Right ventricle myocardium superior (tissue), 1 donor: ENCODE measurements around the gene FBXO10. TPM values are rescaled to one million over a fixed set of nuclear protein-coding genes. Genes with fewer than 3 reads are reported as not detected.

Experiments used
- ATAC-seq: fragments of 200-7000 bp; cut with Tn5 transposase; one replicate; pipeline ENCODE4 v1.9.1; 2020; ENCODE audit warnings: mild to moderate bottlenecking; ENCODE audit not compliant: poor library complexity
- DNase-seq: peaks from one replicate; pipeline ENCODE4 v3.0.0-alpha.2; 2020
- intact Hi-C: fragments of 100-400 bp; cut with DNase I; formaldehyde crosslinking; loops from one replicate; pipeline ENCODE4 v1.11.2; 2022
- total RNA-seq: library from RNA; stranded (reverse); fragmentation: NEBNext Ultra II Directional; extraction: Animal tissue kit (Norgen Biotek cat#: 25700); gene quantifications from one replicate; pipeline ENCODE4 v1.2.1, GENCODE V29; 2021
- donor health status: DM: no; HTN: yes; CAD: no; lungs with severe emphysema.

FBXO10 gene
- total RNA-seq, 1 donor from 2014 or later, result 6.2 TPM

DNA sequence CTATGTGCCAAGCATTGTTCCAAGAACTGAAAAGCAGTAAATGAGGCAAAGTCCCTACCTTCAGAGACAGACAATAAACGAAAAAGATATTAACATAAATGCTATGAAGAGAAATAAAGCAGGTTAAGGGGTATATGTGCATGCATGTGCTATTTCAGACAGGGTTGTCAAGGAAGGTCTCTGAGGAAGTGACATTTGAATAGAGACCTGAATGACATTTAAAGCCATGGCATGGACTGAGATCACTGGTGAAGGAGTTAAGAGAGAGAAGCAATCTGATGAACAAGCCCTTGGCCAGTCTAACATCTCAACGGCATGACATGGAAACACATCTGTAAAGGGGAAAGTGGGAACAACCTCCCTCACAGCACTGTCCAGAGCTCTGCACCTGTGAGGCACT lies 14.5 kb downstream of the FBXO10 start:
- no peak for ATAC-seq
- intact Hi-C loops, result no loop called here
- DNase-seq, result no peak

DNA sequence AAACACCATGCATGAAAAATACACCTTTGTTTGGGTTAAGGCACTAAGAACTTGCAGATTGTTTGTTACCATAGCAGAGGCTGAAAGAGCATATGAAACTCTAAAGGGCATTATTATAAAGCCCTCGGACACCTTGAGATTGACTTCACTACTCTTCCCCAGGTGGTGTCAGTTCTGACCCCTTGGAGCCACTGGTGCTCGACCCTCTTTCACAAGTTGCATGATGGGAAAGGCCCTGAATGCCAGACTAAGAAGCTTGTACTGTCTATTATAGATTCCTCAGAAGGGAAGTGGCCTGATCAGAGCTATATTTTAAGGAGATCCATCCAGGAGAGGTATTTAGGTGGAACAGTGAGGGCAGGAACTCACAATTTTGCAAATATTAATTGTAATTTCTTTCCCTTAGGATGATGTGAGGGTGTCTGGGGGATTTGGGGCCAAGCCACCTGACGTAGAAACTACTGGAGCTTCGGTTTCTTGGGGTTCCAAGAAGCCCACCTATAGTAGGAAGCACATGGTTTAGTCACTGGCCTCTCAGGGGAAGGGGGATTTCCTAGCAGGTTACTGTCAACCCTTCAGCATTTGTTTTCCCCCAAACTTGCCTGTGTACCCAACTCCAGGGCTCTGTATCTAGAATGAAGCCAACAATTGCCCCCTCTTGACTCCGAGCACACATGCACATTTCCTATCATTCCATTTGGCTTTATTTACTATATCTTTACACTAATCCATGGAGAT lies 16.2 kb downstream of the FBXO10 start:
- intact Hi-C loops, result no loop called here
- ATAC-seq (no peak), DNase-seq (no peak)

DNA sequence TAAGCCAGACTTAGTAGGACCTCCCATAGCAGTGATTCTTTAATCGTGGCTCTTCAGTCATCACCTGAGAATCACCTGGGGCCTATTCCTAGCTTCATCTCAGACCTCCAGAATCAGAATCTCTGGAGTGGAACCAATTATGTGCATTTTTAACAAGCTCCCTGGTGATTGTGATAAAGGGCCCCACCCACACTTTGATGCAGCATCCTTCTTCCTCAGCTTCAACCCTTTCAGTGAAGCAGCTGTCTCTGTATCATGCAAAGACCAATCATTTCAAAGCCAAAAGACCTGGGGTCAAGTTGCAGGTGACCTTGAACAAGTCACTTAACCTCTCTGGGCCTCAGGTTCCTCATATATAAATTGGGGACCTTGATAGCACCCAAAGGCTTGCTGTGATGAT lies 17.1 kb downstream of the FBXO10 start:
- no peak for ATAC-seq
- intact Hi-C loops, result no loop called here
- DNase-seq, result no peak

DNA sequence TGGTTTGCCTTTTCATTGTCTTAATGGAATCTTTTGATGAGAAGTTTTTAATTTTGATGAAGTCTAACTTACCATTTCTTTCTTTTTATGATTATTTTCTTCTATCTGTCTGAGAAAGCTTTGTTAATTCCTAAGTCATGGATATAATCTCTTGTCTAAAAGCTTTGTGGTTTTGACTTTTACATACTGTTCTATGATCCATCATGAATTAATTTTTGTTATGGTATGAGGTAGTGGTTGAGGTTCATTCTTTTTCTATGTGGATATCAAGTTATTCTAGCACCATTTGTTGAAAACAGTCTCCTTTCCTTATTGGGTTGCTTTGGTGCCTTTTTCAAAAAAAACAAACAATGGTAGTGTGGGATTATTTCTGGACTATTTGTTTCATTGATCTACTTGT lies 20.4 kb downstream of the FBXO10 start:
- DNase-seq (no peak), ATAC-seq (no peak)
- intact Hi-C loops, result no loop called here

DNA sequence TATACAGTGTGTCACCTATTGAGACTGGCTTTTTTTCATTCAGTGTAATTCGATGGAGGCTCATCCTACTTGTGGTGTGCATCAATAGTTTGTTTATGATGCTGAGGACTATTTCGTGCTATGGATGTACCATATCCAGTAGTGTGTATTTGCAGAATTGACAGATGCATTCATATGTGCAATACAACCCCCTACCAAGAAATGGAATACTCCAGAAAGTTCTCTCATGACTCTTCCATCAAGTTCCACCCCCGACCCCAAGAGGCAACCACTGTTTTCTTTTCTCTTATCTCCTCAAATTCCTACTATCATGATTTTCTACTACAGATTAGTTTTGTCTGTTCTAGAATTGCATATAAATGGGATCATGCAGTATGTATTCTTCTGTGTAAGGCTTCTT lies 21.9 kb downstream of the FBXO10 start:
- DNase-seq (no peak), ATAC-seq (no peak)
- intact Hi-C loops, result no loop called here

DNA sequence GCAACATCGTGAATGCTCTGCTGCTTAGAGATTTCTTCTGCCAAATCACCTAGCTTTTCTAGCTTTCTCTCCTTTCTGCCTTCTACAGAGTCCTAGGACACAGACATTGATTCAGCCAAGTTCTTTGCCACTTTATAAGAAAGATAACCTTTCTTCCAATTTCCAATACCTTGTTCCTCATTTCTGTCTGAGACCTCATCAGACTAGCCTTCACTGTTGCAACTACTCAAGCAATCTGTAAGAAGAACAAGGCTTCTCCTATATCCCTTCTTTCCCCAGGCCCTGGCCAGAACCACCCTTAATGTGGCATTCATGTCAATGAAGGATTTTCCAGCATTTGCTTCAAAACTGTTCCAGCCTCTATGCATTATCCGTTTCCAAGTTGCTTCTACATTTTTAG lies 24.3 kb downstream of the FBXO10 start:
- intact Hi-C loops, result no loop called here
- DNase-seq, result no peak
- no peak for ATAC-seq

DNA sequence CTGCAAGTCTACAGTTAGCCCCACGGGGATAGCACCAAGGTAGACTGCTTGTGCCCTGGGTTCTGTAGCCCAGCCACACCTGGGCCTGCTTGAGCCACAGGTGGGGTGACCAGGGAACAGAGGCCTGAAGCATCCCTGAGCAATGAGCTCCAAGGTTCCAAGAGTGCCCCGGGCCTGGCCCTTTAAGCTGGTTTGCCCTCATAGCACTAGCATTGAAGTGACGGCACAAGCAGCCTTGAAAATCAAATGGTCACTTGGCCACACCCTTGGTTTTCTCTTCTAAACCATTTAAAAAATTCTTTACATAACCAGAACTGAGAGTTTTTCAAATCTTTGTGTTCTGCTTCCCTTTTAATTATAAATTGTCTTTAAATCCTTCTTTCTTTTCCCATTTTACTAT lies 24.7 kb downstream of the FBXO10 start:
- DNase-seq (no peak), ATAC-seq (no peak)
- intact Hi-C loops, result no loop called here

DNA sequence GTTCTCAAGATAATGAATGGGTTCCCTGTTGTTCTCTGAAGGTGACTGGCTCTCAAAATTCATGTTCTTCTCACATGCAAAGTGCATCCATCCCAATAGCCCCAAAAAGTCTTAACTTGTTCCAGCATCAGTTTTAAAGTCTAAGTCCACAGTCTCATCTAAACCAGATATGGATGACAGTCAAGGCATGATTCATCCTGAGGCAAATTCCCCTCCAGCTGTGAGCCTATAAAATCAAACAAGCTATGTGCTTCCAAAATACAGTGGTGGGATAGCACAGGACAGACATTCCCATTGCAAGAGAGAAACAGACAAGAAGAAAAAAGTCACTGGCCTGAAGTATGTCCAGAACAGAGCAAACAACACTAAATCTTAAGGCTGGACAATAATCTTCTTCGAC lies 25.4 kb downstream of the FBXO10 start:
- no peak for DNase-seq
- intact Hi-C loops, result no loop called here
- ATAC-seq, result no peak

DNA sequence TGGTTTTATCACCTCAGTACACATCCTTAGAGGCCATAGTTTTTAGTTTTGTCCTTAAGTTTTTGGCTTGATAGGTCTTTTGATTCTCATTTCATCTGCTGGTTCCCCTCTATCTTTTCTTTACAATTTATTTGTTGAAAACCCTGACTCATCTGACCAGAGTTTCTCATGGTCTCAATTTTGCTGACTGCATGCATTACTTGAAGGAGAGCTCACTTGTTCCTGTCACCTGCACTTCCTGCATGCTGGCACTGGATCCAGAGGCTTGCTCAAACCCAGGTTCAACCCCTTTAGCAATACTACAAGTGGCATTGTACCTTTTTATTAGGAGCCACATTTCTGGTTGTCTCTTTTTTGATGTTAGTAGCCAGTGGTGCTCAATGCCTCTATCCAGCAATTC lies 26.7 kb downstream of the FBXO10 start:
- ATAC-seq, result no peak
- intact Hi-C loops, result no loop called here
- no peak for DNase-seq

DNA sequence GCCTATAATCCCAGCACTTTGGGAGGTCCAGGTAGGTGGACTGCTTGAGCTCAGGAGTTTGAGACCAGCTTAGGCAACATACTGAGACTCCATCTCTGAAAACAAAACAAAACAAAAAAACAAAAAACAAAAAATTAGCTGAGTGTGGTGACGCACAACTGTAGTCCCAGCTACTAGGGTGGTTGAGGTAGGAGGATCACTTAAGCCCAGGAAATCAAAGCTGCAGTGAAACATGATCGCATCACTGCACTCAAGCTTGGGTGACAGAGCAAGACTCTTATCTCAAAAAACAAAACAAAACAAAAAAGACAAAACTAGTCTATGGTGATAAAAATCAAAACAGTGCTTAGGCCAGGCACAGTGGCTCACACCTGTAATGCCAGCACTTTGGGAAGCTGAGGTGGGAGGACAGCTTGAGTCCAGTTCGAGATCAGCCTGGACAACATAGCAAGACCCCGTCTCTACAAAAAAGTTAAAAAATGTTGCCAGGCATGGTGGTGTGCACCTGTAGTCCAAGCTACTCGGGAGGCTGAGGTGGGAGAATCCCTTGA lies 28.8 kb downstream of the FBXO10 start:
- DNase-seq (no peak), ATAC-seq (no peak)
- intact Hi-C loops, result no loop called here

DNA sequence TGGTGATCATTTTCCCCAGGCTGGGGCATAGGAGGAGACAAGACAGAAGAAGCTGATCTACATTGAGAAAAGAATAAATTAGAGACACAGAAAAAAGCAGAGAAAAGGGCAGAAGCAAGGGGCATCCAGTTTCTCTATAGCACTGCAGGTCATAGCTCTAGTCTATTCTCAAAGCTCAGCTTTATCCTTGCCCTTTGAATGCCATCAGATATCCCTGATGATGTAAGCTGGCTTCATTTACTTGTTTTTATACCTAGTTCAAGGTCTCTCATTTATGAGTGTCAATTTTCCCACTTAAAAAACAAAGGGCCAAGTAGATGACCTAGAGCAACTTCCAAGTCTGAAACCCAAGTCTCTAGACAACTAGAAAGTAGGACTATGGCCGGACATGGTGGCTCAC lies 32.7 kb downstream of the FBXO10 start:
- intact Hi-C loops, result no loop called here
- no peak for DNase-seq

DNA sequence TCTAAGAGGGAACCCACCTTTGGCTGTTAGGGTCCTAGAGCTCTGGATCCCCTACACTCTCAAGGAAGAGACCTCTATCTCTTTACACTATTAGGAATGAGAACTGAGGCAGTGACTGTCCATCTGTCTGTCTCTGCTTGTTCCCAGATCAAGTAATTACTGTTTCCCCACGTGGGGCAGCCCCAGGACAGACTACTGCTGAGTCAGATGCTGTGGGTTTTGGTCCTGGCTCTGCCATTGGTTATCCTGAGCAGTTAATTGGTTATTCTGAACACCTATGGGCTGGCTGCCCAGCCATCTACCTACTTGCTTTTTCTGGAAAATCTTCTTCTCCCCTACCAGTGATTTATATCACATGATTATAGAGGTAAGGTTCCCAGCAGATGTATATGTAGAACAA lies 33.3 kb downstream of the FBXO10 start:
- intact Hi-C loops, result no loop called here
- DNase-seq (no peak), ATAC-seq (no peak)

More for the DNA sequence above, 32.7 kb downstream of the FBXO10 start:
- ATAC-seq, result no peak

DNA sequence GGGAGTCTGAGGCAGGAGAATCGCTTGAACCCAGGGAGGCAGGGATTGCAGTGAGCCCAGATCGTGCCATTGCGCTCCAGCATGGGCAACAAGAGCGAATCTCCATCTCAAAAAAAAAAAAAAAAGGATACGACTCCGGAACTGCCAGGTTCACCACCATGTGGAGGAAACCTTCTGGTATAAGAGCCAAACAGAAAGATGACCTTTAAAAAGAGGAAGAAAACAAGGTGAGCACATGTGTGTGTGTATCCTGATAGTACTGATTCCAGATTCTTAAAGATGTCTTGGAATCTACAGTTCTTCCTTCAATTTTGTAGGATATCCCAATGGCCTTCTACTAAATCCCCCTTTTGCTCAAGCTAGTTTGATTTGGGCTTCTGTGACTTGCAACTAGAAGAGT lies 33.7 kb downstream of the FBXO10 start:
- DNase-seq (no peak), ATAC-seq (no peak)
- intact Hi-C loops, result no loop called here

DNA sequence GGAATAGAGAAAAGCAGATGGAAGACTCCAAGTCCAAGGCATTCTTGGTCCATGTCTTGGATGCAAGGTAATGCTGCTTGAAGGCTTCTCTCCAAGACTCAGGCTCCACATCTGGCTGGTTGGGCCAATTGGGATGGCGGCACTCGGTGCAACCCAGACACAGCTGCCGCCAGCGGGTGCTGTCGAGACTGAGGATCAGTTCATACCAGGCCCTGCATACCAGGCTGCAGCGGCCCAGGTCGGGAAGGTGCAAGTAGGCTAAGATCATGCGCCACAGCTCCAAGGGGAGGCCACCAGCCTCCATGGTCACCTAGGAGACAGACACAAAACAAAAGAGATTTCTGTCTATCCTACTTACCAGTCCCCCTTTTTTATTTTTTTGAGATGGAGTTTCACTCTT lies 34.7 kb downstream of the FBXO10 start:
- intact Hi-C loops, result no loop called here
- DNase-seq, result no peak
- ATAC-seq, result no peak

DNA sequence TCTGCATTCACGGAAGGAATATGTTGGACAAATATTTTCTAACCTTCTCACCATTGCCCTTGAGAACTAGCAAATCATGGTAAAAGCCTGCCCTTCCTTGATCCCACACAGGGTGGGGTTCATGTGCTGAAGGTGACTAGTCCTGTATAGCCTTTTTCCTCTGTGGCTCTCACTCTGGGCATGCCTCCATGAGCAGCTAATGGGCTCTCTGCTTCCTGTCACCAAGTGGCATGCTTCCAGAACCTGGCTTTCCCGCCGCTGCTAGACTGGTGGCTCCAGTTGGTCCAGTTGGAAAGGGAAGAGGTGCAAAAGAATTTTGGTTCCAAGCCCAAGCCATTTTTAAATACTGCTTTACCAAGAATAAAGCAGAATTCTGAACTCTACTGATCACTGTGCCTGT lies 35.5 kb downstream of the FBXO10 start:
- DNase-seq (peak; percentile 67), ATAC-seq (peak; percentile 89)
- intact Hi-C loops, result no loop called here

DNA sequence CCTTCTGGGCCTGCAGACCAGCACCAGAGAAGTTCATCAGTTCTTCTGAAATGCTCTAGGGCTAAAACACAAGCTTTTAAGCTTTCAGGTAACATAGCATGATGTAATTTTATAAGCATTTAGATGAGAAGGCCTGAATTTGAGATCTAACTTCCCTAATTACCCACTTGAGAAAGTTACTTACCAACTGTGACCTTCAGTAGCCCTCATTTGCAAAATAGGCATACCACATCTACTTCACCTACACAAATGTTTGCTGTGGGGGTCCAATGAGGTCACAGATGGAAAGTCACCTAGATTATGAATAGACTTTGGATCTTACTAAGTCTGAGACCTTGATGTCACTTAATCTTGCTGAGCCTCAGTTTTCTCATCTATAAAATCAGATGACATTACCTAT lies 36.5 kb downstream of the FBXO10 start:
- DNase-seq (no peak), ATAC-seq (no peak)
- intact Hi-C loops, result no loop called here

DNA sequence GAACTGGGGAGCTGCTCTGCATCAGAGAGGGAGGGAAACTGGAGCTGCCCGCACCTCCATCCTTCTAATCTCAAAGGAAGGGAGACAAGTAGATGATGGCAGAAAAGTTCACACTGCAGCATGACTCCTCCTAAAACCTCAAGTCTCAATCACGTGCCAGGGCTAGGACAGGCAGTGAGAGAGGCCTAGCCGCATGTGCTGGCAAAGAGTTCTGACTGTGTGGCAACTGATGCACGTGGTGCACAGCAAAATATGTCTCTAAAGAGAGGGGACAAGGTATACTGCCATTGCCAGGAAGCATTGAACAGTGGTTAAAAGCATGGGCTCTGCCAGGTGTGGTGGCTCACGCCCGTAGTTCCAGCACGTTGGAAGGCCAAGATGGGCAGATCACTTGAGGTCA lies 38.1 kb downstream of the FBXO10 start:
- DNase-seq (no peak), ATAC-seq (no peak)
- intact Hi-C loops, result no loop called here

DNA sequence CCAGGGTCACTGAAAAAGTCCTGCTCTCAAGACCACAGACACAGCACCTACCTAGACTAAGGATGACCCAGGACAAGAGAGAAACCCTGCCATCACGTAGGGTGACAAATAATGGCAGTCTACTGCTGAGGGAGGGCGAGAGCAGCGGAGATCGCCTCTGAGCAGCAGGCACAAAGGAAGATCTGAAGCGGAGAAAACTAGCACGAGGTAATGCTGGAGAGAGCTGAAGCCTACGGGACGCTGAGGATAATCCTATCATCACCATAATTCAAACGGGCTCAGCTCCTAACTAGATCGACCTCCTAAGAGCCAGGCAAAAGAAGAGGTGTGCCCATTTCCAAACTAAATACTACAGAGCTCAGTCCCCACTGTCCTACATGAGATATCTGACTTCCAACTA lies 41.3 kb downstream of the FBXO10 start:
- intact Hi-C loops, result no loop called here
- no peak for DNase-seq
- ATAC-seq, result no peak

DNA sequence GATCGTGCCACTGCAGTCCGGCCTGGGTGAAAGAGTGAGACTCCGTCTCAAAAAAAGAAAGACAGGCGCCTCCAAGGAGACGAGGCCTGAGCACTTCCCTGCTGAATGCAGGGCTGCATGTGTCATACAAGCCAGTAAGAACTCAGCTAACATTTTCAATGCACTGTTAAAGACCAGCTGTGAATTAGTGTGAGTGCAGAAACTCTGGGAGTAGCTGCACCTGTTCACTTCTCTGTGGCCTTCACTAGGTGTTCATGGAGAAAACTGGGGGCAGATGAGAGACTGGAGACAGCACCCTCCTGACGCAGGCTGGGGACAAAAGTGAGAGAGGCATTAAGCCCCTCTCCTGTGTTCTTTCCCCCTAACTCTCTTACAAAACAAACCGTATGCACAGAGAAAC lies 41.8 kb downstream of the FBXO10 start:
- no peak for ATAC-seq
- no peak for DNase-seq
- intact Hi-C loops, result no loop called here

DNA sequence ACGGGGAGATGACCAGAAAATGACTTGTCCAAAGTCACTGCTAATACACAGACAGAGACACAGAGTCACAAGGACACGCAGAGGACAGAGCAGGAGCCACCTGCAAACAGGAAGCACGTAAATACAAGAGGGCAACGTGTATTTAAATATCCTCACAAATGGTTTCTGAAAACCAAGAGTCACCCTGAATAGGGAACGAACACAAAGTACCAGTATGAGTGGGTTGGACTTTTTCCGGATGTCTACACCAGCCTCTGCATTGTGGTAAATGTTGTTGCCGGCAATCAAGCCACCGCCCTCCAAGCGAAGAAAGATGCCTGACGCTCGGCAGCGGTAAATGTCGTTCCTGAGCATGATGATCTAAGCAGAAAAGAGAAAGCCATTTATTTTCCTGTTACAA lies 44.5 kb downstream of the FBXO10 start:
- ATAC-seq (no peak), DNase-seq (no peak)
- intact Hi-C loops, result no loop called here
